Sigmoid colon (tissue), 4 donors: ENCODE data around the gene PSD.

Source experiments
- POLR2A ChIP-seq, 2 donors: fragments of 450-650 bp; IDR thresholded peaks; one replicate each; pipeline ENCODE4 v1.6.1; 2016; ENCODE audit warnings: antibody characterized with exemption in 2 of 2, mild to moderate bottlenecking in 2 of 2, moderate library complexity in 2 of 2
- POLR2AphosphoS5 ChIP-seq, 4 donors: sonication (generic); formaldehyde crosslinking; IDR thresholded peaks; one replicate each; pipeline ENCODE4 v1.6.1; 2017; ENCODE audit warnings: antibody characterized with exemption in 4 of 4
- TF ChIP-seq, protein P1 (sequence below), 4 experiments: fragments of 450-650 bp in 3 of 4; fragments of 200-600 bp in 1 of 4; IDR thresholded peaks; one replicate each; pipeline ENCODE4 v1.5.1; 2016 to 2019; ENCODE audit warnings: antibody characterized with exemption in 4 of 4, mild to moderate bottlenecking in 3 of 4, moderate library complexity in 2 of 4

DNA sequence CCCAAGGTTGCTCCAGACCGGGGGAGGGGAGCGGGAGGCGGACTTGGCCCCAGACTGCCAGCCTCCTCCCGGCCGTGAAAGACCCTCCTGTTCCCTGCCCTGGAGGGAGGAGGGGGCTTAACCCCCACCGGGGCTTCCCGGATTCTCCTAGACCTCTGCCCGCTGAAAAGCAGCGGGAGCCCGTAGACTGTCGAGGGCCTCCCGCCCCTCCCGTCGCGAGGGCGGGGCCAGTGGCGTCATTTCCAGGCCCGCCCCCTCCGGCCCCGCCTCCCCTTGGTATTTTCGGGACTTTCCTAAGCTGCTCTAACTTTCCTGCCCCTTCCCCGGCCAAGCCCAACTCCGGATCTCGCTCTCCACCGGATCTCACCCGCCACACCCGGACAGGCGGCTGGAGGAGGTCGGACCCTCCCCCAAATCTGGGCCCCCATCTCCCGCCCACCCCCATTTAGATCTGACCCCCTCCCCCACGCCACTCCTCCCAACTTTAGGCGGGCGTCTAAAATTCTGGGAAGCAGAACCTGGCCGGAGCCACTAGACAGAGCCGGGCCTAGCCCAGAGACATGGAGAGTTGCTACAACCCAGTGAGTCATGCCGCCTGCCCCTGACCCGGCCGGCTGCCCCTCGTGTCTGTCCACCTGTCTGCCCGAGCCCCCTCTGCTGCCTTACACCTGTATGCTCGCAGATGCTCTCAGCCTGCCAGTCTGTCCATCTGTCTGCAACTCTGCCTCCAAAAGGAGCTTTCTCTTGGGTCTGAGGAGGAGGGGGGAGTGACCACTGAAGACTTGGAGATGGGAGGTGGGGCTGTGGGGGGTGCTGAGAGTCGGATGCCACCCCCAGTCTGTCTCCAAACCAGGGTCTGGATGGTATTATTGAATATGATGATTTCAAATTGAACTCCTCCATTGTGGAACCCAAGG lies 22.9 kb downstream of the PSD start, which contains the start of gene NFKB2:
- TF ChIP-seq, protein P1, sequence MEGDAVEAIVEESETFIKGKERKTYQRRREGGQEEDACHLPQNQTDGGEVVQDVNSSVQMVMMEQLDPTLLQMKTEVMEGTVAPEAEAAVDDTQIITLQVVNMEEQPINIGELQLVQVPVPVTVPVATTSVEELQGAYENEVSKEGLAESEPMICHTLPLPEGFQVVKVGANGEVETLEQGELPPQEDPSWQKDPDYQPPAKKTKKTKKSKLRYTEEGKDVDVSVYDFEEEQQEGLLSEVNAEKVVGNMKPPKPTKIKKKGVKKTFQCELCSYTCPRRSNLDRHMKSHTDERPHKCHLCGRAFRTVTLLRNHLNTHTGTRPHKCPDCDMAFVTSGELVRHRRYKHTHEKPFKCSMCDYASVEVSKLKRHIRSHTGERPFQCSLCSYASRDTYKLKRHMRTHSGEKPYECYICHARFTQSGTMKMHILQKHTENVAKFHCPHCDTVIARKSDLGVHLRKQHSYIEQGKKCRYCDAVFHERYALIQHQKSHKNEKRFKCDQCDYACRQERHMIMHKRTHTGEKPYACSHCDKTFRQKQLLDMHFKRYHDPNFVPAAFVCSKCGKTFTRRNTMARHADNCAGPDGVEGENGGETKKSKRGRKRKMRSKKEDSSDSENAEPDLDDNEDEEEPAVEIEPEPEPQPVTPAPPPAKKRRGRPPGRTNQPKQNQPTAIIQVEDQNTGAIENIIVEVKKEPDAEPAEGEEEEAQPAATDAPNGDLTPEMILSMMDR (IDR thresholded peaks at IDR 0.05), result no peak
- TF ChIP-seq POLR2A (IDR thresholded peaks at IDR 0.05) (peak; percentile 77 to 89), POLR2AphosphoS5 (IDR thresholded peaks at IDR 0.05) (peak; percentile 90 to 97 (median 97))
